ENCODE measurements around the gene ADAM17.
A peak's percentile ranks its signal among the peaks of the same experiment; 100 is the strongest.

Gene ADAM17

DNA sequence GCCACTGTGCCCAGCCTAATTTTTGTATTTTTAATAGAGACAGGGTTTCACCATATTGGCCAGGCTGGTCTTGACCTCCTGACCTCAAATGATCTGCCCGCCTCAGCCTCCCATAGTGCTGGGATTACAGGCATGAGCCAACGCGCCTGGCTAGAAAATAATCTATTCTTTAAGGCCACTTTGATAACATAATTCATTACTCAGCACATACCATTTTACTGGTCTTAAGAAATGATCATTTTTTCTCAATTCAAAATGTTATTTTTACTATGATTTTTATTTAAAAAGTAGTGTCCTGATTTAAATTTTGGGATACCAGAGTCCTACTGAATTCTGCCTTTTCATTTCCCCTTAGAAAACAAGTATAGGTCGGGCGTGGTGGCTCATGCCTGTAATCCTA lies 27.0 kb upstream of the ADAM17 start:
- TF ChIP-seq, protein P1, sequence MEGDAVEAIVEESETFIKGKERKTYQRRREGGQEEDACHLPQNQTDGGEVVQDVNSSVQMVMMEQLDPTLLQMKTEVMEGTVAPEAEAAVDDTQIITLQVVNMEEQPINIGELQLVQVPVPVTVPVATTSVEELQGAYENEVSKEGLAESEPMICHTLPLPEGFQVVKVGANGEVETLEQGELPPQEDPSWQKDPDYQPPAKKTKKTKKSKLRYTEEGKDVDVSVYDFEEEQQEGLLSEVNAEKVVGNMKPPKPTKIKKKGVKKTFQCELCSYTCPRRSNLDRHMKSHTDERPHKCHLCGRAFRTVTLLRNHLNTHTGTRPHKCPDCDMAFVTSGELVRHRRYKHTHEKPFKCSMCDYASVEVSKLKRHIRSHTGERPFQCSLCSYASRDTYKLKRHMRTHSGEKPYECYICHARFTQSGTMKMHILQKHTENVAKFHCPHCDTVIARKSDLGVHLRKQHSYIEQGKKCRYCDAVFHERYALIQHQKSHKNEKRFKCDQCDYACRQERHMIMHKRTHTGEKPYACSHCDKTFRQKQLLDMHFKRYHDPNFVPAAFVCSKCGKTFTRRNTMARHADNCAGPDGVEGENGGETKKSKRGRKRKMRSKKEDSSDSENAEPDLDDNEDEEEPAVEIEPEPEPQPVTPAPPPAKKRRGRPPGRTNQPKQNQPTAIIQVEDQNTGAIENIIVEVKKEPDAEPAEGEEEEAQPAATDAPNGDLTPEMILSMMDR (conservative IDR thresholded peaks at IDR 0.05; ENCODE audit: low read depth, low read length) = no peak
- DNase-seq (ENCODE audit: low read depth) = no peak
- H3K4me3 ChIP-seq (ENCODE audit: low read length) = no peak overlapping the region

DNA sequence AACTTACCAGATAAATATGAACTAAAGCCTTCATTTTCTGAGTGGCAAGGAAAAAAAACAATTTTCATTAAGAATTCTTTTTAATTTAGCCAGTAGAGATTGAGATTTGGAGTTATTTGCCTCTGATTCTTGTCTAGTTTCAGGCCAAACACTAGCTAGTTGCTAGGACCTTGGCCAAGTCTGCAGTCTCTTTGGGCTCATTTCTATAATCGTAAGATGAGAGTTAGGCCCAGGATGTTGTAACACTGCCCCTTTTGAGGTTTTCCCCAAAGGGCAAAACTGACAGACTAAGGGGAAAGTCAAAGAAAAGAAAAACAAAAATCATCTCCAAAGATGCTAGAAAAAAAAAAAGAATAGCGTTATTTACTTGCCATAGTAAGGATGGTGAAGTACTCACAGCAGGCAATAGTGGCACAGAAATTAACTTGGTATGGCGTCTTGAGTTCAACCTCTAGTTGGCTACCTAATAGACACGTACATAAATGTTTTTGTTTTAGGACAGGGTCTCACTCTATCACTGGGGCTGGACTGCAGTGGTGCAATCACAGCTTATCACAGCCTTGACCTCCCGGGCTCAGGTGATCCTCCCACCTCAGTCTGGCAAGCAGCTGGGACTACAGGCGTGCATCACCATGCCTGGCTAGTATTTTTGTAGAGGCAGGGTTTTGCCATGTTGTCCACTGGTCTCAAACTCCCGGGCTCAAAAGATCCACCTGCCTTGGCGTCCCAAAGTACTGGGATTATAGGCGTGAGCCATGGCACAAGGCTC lies 23.0 kb upstream of the ADAM17 start:
- H3K4me3 ChIP-seq (ENCODE audit: low read length) = no peak overlapping the region
- no peak for DNase-seq (ENCODE audit: low read depth)
- TF ChIP-seq, protein P1 (conservative IDR thresholded peaks at IDR 0.05; ENCODE audit: low read depth, low read length) = no peak

DNA sequence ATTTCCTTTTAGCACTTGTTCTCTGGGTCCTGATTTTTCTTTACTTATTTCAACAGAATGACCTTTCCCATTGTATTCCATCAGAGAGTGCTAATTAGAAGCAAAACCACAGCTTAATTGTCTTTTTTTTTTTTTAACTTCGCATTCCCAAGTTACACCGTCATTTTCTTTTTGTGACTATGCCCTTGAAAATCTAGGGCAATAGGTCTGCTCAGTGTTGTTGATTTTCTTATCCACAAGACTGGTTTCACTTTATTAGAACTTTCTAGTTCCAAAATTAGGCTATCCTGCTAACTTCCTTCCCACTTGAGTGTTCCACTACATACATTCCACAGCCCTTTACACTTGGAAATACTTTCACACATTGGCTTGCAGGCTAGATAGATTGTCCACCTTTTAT lies 18.7 kb upstream of the ADAM17 start:
- TF ChIP-seq, protein P1 (conservative IDR thresholded peaks at IDR 0.05; ENCODE audit: low read depth, low read length) = no peak
- no peak for DNase-seq (ENCODE audit: low read depth)
- H3K4me3 ChIP-seq (ENCODE audit: low read length) = no peak overlapping the region

DNA sequence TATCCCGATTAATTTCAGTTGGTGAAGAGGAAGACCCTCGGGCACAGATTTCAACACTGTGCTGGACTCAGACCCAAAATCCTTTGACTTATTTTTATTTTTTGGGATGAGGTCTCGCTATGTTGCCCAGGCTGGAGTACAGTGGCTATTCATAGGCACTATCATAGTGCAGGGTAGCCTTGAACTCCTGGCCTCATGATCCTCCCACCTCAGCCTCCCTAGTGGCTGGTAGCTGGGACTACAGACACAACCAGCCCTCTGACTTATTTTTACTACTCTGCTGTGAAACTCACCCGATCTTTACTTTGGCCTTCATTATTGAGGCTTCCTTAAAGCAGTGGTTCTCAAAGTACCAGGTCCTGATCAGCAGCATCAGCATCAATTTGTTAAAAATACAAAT lies 18.2 kb upstream of the ADAM17 start:
- H3K4me3 ChIP-seq (ENCODE audit: low read length) = no peak overlapping the region
- TF ChIP-seq, protein P1 (conservative IDR thresholded peaks at IDR 0.05; ENCODE audit: low read depth, low read length) = peak; percentile 27
- DNase-seq (ENCODE audit: low read depth) = no peak

DNA sequence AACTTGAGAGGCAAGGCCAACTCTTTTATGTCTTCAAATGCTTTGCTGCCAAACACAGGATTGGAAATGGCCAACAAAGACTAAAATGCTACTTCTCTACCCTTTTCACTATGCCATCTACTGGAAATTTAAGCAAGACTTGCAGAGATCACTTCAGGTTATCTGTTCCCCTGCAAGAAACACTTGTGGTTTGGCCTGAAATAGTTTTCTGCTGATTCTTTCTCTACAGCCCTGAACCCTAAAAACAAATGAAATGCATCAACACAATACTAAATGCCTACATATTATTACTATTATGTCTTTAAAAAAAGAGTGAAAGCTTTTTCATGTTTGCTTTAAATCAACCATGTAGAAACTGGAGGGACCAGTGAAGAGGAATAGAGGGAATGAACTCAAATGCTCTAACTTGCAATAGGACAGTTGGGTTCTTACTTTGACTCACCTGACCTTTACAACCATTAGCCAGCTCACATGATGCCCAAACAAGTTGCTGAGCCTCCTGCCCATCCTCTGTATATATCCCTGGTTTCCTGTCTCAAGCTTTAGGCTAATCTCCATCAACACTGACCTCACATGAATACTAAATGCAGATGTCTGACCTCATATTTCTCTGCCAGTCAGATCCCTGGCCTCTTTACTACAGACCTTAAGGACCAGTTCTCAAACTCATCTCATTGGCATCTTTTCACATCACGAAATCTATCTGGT lies 17.5 kb upstream of the ADAM17 start:
- no peak overlapping the region for H3K4me3 ChIP-seq (ENCODE audit: low read length)
- TF ChIP-seq, protein P1 (conservative IDR thresholded peaks at IDR 0.05; ENCODE audit: low read depth, low read length) = no peak
- DNase-seq (ENCODE audit: low read depth) = no peak

DNA sequence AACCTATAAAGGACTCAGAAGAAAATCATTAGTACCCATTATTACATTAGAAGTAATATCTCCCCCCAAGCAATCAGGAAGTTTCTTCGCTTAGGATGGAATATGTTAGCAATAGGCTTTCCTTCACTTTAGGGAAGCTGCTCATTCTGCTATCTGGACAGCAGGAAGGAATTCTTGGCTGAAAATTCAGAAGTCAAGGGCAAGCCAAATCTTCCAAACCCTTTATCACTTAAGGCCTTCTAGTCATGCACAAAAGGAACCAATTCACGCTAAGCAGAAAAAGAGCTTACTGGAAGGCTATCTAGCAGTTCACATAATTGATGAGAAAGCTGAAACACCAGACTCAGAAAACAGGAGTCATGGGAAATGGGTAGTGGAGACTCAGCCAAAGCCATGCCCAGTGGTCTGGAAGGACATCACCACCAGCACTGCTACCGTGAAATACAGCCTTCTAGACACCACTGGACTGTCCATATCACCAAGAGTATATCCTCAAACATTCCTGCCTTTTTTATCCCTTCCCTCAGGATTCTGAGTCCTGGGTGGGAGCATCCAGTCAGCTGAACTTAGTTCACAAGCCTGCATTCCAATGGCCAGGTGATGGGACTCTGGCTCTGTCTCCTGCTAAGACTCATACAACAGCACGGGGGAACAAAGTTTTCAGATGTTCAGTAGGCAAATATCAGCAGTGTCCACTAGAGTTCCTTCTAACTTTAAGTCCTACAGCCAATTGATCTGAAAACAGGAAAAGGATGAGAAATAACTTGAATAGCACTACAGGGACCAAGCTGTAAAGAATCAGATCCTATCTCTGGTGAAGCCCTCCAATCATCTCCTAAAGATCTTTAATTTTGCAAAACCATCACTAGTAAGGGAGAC lies 14.8 kb upstream of the ADAM17 start:
- no peak for DNase-seq (ENCODE audit: low read depth)
- H3K4me3 ChIP-seq (ENCODE audit: low read length) = no peak overlapping the region
- TF ChIP-seq, protein P1 (conservative IDR thresholded peaks at IDR 0.05; ENCODE audit: low read depth, low read length) = no peak
